Fibroblast of villous mesenchyme (primary cell): ENCODE results near the gene UPP2. TPM values are rescaled to one million over a fixed set of nuclear protein-coding genes. Genes with fewer than 3 reads are reported as not detected.

Experiments
- DNase-seq: peaks from one replicate; pipeline ENCODE4 v3.0.0-alpha.2; 2010; ENCODE audit warnings: low read depth
- H3K4me3 ChIP-seq: 2 replicates; pipeline ENCODE4 v1.5.1; 2011; ENCODE audit warnings: low read depth, mild to moderate bottlenecking, low read length
- CTCF ChIP-seq: IDR thresholded peaks from 2 replicates; pipeline ENCODE4 v1.5.1; 2012; ENCODE audit warnings: low read depth, mild to moderate bottlenecking, low read length; ENCODE audit not compliant: insufficient read depth
- total RNA-seq: library from RNA; depleted of rRNA; stranded (reverse); fragments of >200 nt; gene quantifications from 2 replicates; pipeline ENCODE4 v1.2.3, GENCODE V29; 2012

The UPP2 gene
- total RNA-seq, 1 donor, result not detected

- no peak overlapping the region for H3K4me3 ChIP-seq
- no peak for DNase-seq
- TF ChIP-seq CTCF, result no peak
Observed at GRCh38 chr2:158127380-158127804, 25.7 kb downstream of the UPP2 start.

- TF ChIP-seq CTCF, result no peak
- DNase-seq, result no peak
- H3K4me3 ChIP-seq, result no peak overlapping the region
Observed at GRCh38 chr2:158128168-158128973, 26.7 kb downstream of the UPP2 start.

GRCh38 chr2:158129037-158129436 lies 27.4 kb downstream of the UPP2 start:
- DNase-seq, result no peak
- TF ChIP-seq CTCF, result no peak
- H3K4me3 ChIP-seq, result no peak overlapping the region

- no peak overlapping the region for H3K4me3 ChIP-seq
- DNase-seq, result no peak
- TF ChIP-seq CTCF, result no peak
Observed at GRCh38 chr2:158130832-158131473, 29.3 kb downstream of the UPP2 start.

- TF ChIP-seq CTCF, result no peak
- no peak for DNase-seq
- H3K4me3 ChIP-seq, result no peak overlapping the region
Observed at GRCh38 chr2:158131483-158131912, 29.8 kb downstream of the UPP2 start.

GRCh38 chr2:158131919-158132566 lies 30.4 kb downstream of the UPP2 start:
- TF ChIP-seq CTCF, result no peak

More at GRCh38 chr2:158131919-158132566, 30.4 kb downstream of the UPP2 start:
- no peak overlapping the region for H3K4me3 ChIP-seq
- DNase-seq, result no peak
